K562 (cell line): Measurements from ENCODE around the gene SYTL2. TPM values are rescaled to one million over a fixed set of nuclear protein-coding genes. Genes with fewer than 3 reads are reported as not detected.

Experiments used
- ATAC-seq: fragments of 200-7000 bp; cut with Tn5 transposase; 3 replicates; pipeline ENCODE4 v1.9.1; 2020; ENCODE audit warnings: moderate library complexity
- BruUV-seq: library from RNA; stranded (reverse); fragments of 400-500 nt; replicated peaks from 2 replicates; lab custom pipeline; 2021; lab: Mats Ljungman, UMichigan
- CTCF ChIA-PET: fragments of 300-600 bp; formaldehyde crosslinking; extraction: SDS; loops from one replicate; lab custom pipeline; 2021; ENCODE audit warnings: low intra/inter-chr PET ratio; lab: Yijun Ruan, JAX
- POLR2A ChIA-PET: fragments of 300-600, 350-650 bp; sonication (Branson Sonifier 250); formaldehyde crosslinking; extraction: SDS; loops from one replicate; lab custom pipeline; 2021; ENCODE audit warnings: antibody characterized with exemption, inconsistent platforms; lab: Yijun Ruan, JAX
- DNase-seq, 4 experiments: peaks; one replicate each; pipeline versions ENCODE4 v3.0.0 to v3.0.0-alpha.2; 2011 to 2018; ENCODE audit warnings: low spot score in 3 of 4, mixed read lengths in 3 of 4; ENCODE audit errors: extremely low read depth in 1 of 4
- FAIRE-seq: peaks from 2 replicates; lab custom pipeline; 2011; peaks lifted over from hg19 to GRCh38; lab: Jason Lieb, UNC
- H2AFZ ChIP-seq: 2 replicates; pipeline ENCODE4 v1.6.0; 2011; ENCODE audit warnings: low read depth, low read length, control low read depth, inconsistent platforms
- H3K27ac ChIP-seq: fragments of 200-600 bp; 3 replicates; pipeline ENCODE4 v1.8.0; 2011; ENCODE audit warnings: low read depth, mild to moderate bottlenecking, control low read depth, inconsistent platforms, low read length, moderate library complexity, mixed read lengths; ENCODE audit errors: extremely low read depth
- H3K27me3 ChIP-seq, 2 experiments: fragments of 300-600 bp in 1 of 2; 2 replicates in 1 of 2; 3 replicates in 1 of 2; pipeline versions ENCODE4 v1.6.0 to v1.8.0; 2011; ENCODE audit warnings: inconsistent platforms in 2 of 2, low read length in 2 of 2, mild to moderate bottlenecking in 1 of 2, mixed read lengths in 1 of 2, moderate library complexity in 1 of 2; ENCODE audit not compliant: control insufficient read depth in 2 of 2, insufficient read depth in 2 of 2
- H3K36me3 ChIP-seq: fragments of 300-600 bp; 3 replicates; pipeline ENCODE4 v1.8.0; 2011; ENCODE audit warnings: mild to moderate bottlenecking, low read length, inconsistent platforms; ENCODE audit not compliant: control insufficient read depth, insufficient read depth
- H3K4me1 ChIP-seq, 2 experiments: fragments of 200-600 bp in 1 of 2; replicated peaks in 1 of 2; 2 replicates in 1 of 2; 3 replicates in 1 of 2; pipeline versions ENCODE4 v1.5.1 to v1.8.0; 2011; ENCODE audit warnings: inconsistent platforms in 2 of 2, low read length in 2 of 2, mild to moderate bottlenecking in 1 of 2, mixed read lengths in 1 of 2, moderate library complexity in 1 of 2; ENCODE audit not compliant: control insufficient read depth in 2 of 2, insufficient read depth in 2 of 2
- H3K4me2 ChIP-seq: 2 replicates; pipeline ENCODE4 v1.6.1; 2011; ENCODE audit warnings: low read length, control low read depth, inconsistent platforms, mixed read lengths; ENCODE audit not compliant: insufficient read depth
- H3K4me3 ChIP-seq: fragments of 200-600 bp; sonication (generic), shearing (Covaris generic); 2 replicates; pipeline ENCODE4 v1.5.1; 2016; ENCODE audit warnings: control low read depth, inconsistent platforms
- H3K79me2 ChIP-seq: fragments of 200-600 bp; 3 replicates; pipeline ENCODE4 v1.8.0; 2011; ENCODE audit warnings: low read length, inconsistent platforms; ENCODE audit not compliant: control insufficient read depth, insufficient read depth
- H3K9ac ChIP-seq, 2 experiments: 2 replicates each; pipeline versions ENCODE4 v1.6.0 to v1.6.1; 2011; ENCODE audit warnings: low read depth in 2 of 2, low read length in 2 of 2, control low read depth in 1 of 2, inconsistent platforms in 1 of 2, mild to moderate bottlenecking in 1 of 2, mixed read lengths in 1 of 2; ENCODE audit not compliant: insufficient read depth in 1 of 2
- H3K9me1 ChIP-seq: one replicate; pipeline ENCODE4 v1.6.0; 2011; ENCODE audit warnings: inconsistent platforms, mild to moderate bottlenecking, low read length, moderate library complexity; ENCODE audit not compliant: control insufficient read depth, insufficient read depth
- H3K9me3 ChIP-seq: replicated peaks from 2 replicates; pipeline ENCODE4 v1.5.1; 2011; ENCODE audit warnings: low read depth, low read length, inconsistent platforms; ENCODE audit not compliant: control insufficient read depth, insufficient read depth
- H4K20me1 ChIP-seq: replicated peaks from 2 replicates; pipeline ENCODE4 v1.6.1; 2011; ENCODE audit warnings: low read length, inconsistent platforms, mixed read lengths; ENCODE audit not compliant: control insufficient read depth, insufficient read depth
- AFF4 ChIP-seq: sonication (generic); formaldehyde crosslinking; IDR thresholded peaks from 2 replicates; pipeline ENCODE4 v1.8.0; 2023; ENCODE audit warnings: mild to moderate bottlenecking, missing genetic modification reagents
- ETV6 ChIP-seq, 3 experiments: fragments of 150-350 bp in 1 of 3; sonication (generic) in 1 of 3; formaldehyde crosslinking in 1 of 3; IDR thresholded peaks; 2 replicates each; pipeline versions ENCODE4 v1.6.1 to v1.8.0; 2014 to 2022; ENCODE audit warnings: borderline replicate concordance in 2 of 3, low read depth in 2 of 3, antibody characterized with exemption in 1 of 3, low read length in 1 of 3, mild to moderate bottlenecking in 1 of 3, missing genetic modification reagents in 1 of 3
- FOXK2 ChIP-seq, 2 experiments: fragments of 450-650 bp; IDR thresholded peaks in 1 of 2; conservative IDR thresholded peaks in 1 of 2; 2 replicates each; pipeline ENCODE4 v1.6.1; 2016; ENCODE audit warnings: low read depth in 2 of 2, mild to moderate bottlenecking in 1 of 2
- HDAC8 ChIP-seq: fragments of 450-650 bp; IDR thresholded peaks from 2 replicates; pipeline ENCODE4 v1.6.1; 2016; ENCODE audit warnings: mild to moderate bottlenecking, missing genetic modification characterization, moderate library complexity, missing compliant biosample characterization
- MCM3 ChIP-seq: fragments of 450-650 bp; IDR thresholded peaks from 2 replicates; pipeline ENCODE4 v1.6.1; 2016
- PHF20 ChIP-seq: fragments of 450-650 bp; IDR thresholded peaks from 2 replicates; pipeline ENCODE4 v1.6.1; 2018; ENCODE audit not compliant: partially characterized antibody
- PREB ChIP-seq: sonication (generic); formaldehyde crosslinking; IDR thresholded peaks from 2 replicates; pipeline ENCODE4 v1.8.1; 2023; ENCODE audit warnings: mild to moderate bottlenecking, missing genetic modification reagents
- SIN3A ChIP-seq, 2 experiments: fragments of 150-350 bp in 1 of 2; IDR thresholded peaks; 2 replicates each; pipeline ENCODE4 v1.6.1; 2011 to 2016; ENCODE audit warnings: borderline replicate concordance in 2 of 2, low read depth in 2 of 2, low read length in 2 of 2, mild to moderate bottlenecking in 2 of 2, moderate library complexity in 2 of 2; ENCODE audit not compliant: control insufficient read depth in 1 of 2
- SMAD4 ChIP-seq: fragments of 250-450 bp; sonication (Bioruptor Pico); conservative IDR thresholded peaks from 2 replicates; pipeline ENCODE4 v1.8.0; 2021; ENCODE audit warnings: inconsistent platforms, mild to moderate bottlenecking, moderate library complexity
- TGIF2 ChIP-seq: sonication (generic); formaldehyde crosslinking; IDR thresholded peaks from 2 replicates; pipeline ENCODE4 v1.8.1; 2022; ENCODE audit warnings: mild to moderate bottlenecking, missing genetic modification reagents, moderate library complexity
- TRIM24 ChIP-seq, 2 experiments: fragments of 450-650 bp; IDR thresholded peaks; 2 replicates each; pipeline ENCODE4 v1.6.1; 2016
- ZNF121 ChIP-seq: sonication (generic); formaldehyde crosslinking; conservative IDR thresholded peaks from 2 replicates; pipeline ENCODE4 v1.8.0; 2022; ENCODE audit warnings: missing genetic modification reagents
- WGBS: fragments of 100-300 bp; shearing (Covaris generic); methylation state at CpG from one replicate; pipeline ENCODE4 v1.1.6; 2016; ENCODE audit warnings: low coverage, mixed read lengths; ENCODE audit not compliant: insufficient coverage; ENCODE audit errors: missing lambda C conversion rate; 5-methylcytosine and 5-hydroxymethylcytosine counted together
- in situ Hi-C: fragments of 300-500 bp; cut with MboI; formaldehyde crosslinking; loops from 4 replicates; pipeline ENCODE4 v1.15.0; 2018; ENCODE audit warnings: inconsistent platforms, mixed read lengths
- intact Hi-C: fragments of 100-400 bp; cut with micrococcal nuclease; formaldehyde crosslinking; loops from 2 replicates; pipeline ENCODE4 v1.14.2; 2022
- polyA plus RNA-seq, 8 experiments: library from polyadenylated mRNA; depleted of rRNA in 4 of 8; stranded (reverse) in 5 of 8; unstranded in 3 of 8; fragments of >200 nt; fragmentation: Nextera tagmentation in 2 of 8; fragmentation: Illumina TruSeq in 1 of 8; extraction: Ambion mirVana in 2 of 8; extraction: Trizol in 1 of 8; gene quantifications; 2 replicates each; pipeline versions ENCODE4 v1.2.1 to v1.2.3, GENCODE V29; 2011 to 2014; ENCODE audit warnings: inconsistent platforms in 1 of 8, missing spikeins in 1 of 8
- total RNA-seq, 7 experiments: library from RNA; depleted of rRNA in 6 of 7; stranded (reverse); fragments of >200 nt in 6 of 7; fragmentation: Illumina TruSeq in 2 of 7; extraction: Trizol in 2 of 7; gene quantifications; 2 replicates each; pipeline versions ENCODE4 v1.2.1 to v1.2.3, GENCODE V29; 2011 to 2021; ENCODE audit warnings: low replicate concordance in 1 of 7

The SYTL2 gene
- total and polyA plus RNA-seq, 9 of the 15 experiments (the other 6 are each of a cell fraction or from before 2014, with no cell fraction given) = 0.05 to 0.57 (median 0.35) TPM

- BruUV-seq = TSS peak; percentile 57
- peaks cover 32% of the 10 kb centered on the region for H3K36me3 ChIP-seq
- TF ChIP-seq AFF4 (CRISPR knock-in tag) (peak; percentile 62; the same call in 1 of the 2 replicates), PHF20 (peak; percentile 76), PREB (CRISPR knock-in tag) (no peak), ETV6 (IDR thresholded peaks at IDR 0.05; ENCODE audit: borderline replicate concordance in 1 of 2, low read depth in 2 of 2, low read length in 1 of 2) (no peak; a peak in 1 of 4 replicates), ETV6 (CRISPR knock-in tag; IDR thresholded peaks at IDR 0.05; ENCODE audit: borderline replicate concordance) (no peak), TGIF2 (no peak), MCM3 (no peak), SMAD4 (CRISPR knock-in tag) (peak; percentile 75), TRIM24 (IDR thresholded peaks at IDR 0.05) (0 out of 4 replicates have a peak, but pooled peaks of 1 of the 2 experiments have one; percentile 31), SIN3A (IDR thresholded peaks at IDR 0.05; ENCODE audit: borderline replicate concordance in 2 of 2, control insufficient read depth in 1 of 2, low read depth in 2 of 2, low read length in 2 of 2) (peak in 1 of 2 experiments; percentile 35; a peak in 1 of 4 replicates), HDAC8 (tag) (0 out of 2 replicates have a peak, but pooled peaks have one; percentile 40), ZNF121 (no peak), FOXK2 (conservative IDR thresholded peaks at IDR 0.05 in 1 of 2, IDR thresholded peaks at IDR 0.05 in 1 of 2; ENCODE audit: low read depth in 2 of 2) (peak; percentile 47 to 48; a peak in 2 of 4 replicates)
Observed at GRCh38 chr11:85664615-85665481, 146.1 kb downstream of the SYTL2 start, which contains the start of gene CREBZF. Gene CREBZF, minus strand, starts transcription at chr11:85665129. Its CDS starts 254 bp downstream, at chr11:85664875.

More at GRCh38 chr11:85664615-85665481, 146.1 kb downstream of the SYTL2 start, which contains the start of gene CREBZF:
- POLR2A ChIA-PET = interaction anchor here (0.6 to 10.1 kb wide), 10 partner anchors 9 to 277 kb away, joined by 3 to 145 read pairs (median 4); partner anchors contain the start of gene TMEM126A
- FAIRE-seq (peak; percentile 95), DNase-seq (peak; percentile 90 to 98 (median 92)), ATAC-seq (peak; percentile 88)
- peaks cover 5 to 14% of the 10 kb centered on the region in 2 experiments; a peak in 3 of 5 replicates for H3K4me1 ChIP-seq
- CTCF ChIA-PET = no interaction called here
- no peaks in the 10 kb centered on the region for H3K9me3 ChIP-seq
- peak within 1 kb of the TSS; percentile 95 for H3K4me2 ChIP-seq
- peak within 1 kb of the TSS; percentile 98 for H3K9ac ChIP-seq
- no peaks in the 10 kb centered on the region for H3K9me1 ChIP-seq
- 1% methylated on average over 56 of the region's 67 CpGs for WGBS
- H3K27me3 ChIP-seq = no peaks in the 10 kb centered on the region
- peak within 1 kb of the TSS; percentile 98 for H3K27ac ChIP-seq
- H4K20me1 ChIP-seq = peaks cover 16% of the 10 kb centered on the region
- intact Hi-C loops (loop anchor here (1.0 to 10.0 kb wide), 5 partner anchors 37 to 580 kb away; partner anchors contain the start of genes EED, PICALM and TMEM126B), in situ Hi-C loops (no loop called here)
- H2AFZ ChIP-seq = peak within 1 kb of the TSS; percentile 99
- H3K79me2 ChIP-seq = peaks cover 51% of the 10 kb centered on the region
- peak within 1 kb of the TSS; percentile 94 for H3K4me3 ChIP-seq
